NCI-H2196 (cell line): ENCODE measurements around the gene H2AZ2.

ENCODE experiments used
- DNase-seq: peaks from one replicate; lab custom pipeline; 2025; ENCODE audit not compliant: unreplicated experiment; lab: John Stamatoyannopoulos, UW

The H2AZ2 gene

GRCh38 chr7:44847920-44848634, at the start of gene H2AZ2:
H2AZ2 (minus strand) TSS chr7:44848087; CDS start chr7:44847971, 116 bp downstream.
- DNase-seq = peak; percentile 99

GRCh38 chr7:44897309-44897708, 49.4 kb upstream of the H2AZ2 start:
- no peak for DNase-seq

GRCh38 chr7:44894888-44895580, 47.1 kb upstream of the H2AZ2 start:
- no peak for DNase-seq

- DNase-seq = no peak
These were observed 45.9 kb upstream of the H2AZ2 start for GRCh38 chr7:44893710-44894234.

GRCh38 chr7:44891791-44892190, 43.9 kb upstream of the H2AZ2 start:
- DNase-seq = no peak

GRCh38 chr7:44891372-44891771, 43.5 kb upstream of the H2AZ2 start:
- no peak for DNase-seq

GRCh38 chr7:44889086-44889781, 41.3 kb upstream of the H2AZ2 start:
- DNase-seq = no peak

- no peak for DNase-seq
These were observed 39.4 kb upstream of the H2AZ2 start for GRCh38 chr7:44887293-44887692.

- peak; percentile 97 for DNase-seq
These were observed 37.8 kb upstream of the H2AZ2 start, which contains the start of gene PURB for GRCh38 chr7:44885394-44886317. PURB (minus strand) TSS chr7:44885530; CDS start chr7:44885348, 182 bp downstream.

GRCh38 chr7:44884621-44885393, 36.9 kb upstream of the H2AZ2 start:
- DNase-seq = peak; percentile 41

GRCh38 chr7:44883961-44884620, 36.2 kb upstream of the H2AZ2 start:
- no peak for DNase-seq

- DNase-seq = no peak
These were observed 35.0 kb upstream of the H2AZ2 start for GRCh38 chr7:44882899-44883298.

- DNase-seq = no peak
These were observed 33.7 kb upstream of the H2AZ2 start for GRCh38 chr7:44881610-44882009.

- no peak for DNase-seq
These were observed 33.2 kb upstream of the H2AZ2 start for GRCh38 chr7:44881066-44881600.

- DNase-seq = no peak
These were observed 32.6 kb upstream of the H2AZ2 start for GRCh38 chr7:44880317-44881018.

- no peak for DNase-seq
These were observed 28.5 kb upstream of the H2AZ2 start for GRCh38 chr7:44876393-44876792.

- DNase-seq = no peak
These were observed 27.4 kb upstream of the H2AZ2 start for GRCh38 chr7:44875241-44875640.

GRCh38 chr7:44872787-44873186, 24.9 kb upstream of the H2AZ2 start:
- no peak for DNase-seq
